Left kidney (tissue), 2 donors: ENCODE results near the gene NRL. TPM values are rescaled to one million over a fixed set of nuclear protein-coding genes. Genes with fewer than 3 reads are reported as not detected.

Experiments used
- DNase-seq: peaks from one replicate; pipeline ENCODE4 v3.0.0-alpha.2; 2013
- polyA plus RNA-seq: library from polyadenylated mRNA; unstranded; fragments of 120-200 nt; gene quantifications from one replicate; pipeline ENCODE4 v1.2.1, GENCODE V29; 2013; ENCODE audit not compliant: insufficient read length

Gene NRL
- polyA plus RNA-seq, 1 donor: 2.6 TPM

- DNase-seq: no peak
Observed at GRCh38 chr14:24100982-24101494, 13.7 kb downstream of the NRL start.

GRCh38 chr14:24100197-24100981 is 14.4 kb downstream of the NRL start:
- DNase-seq: no peak

GRCh38 chr14:24098927-24099813 is 15.6 kb downstream of the NRL start:
- DNase-seq: no peak

- DNase-seq: no peak
Observed at GRCh38 chr14:24098229-24098926, 16.4 kb downstream of the NRL start.

GRCh38 chr14:24096545-24097181 is 18.1 kb downstream of the NRL start:
- no peak for DNase-seq

- DNase-seq: peak; percentile 51
Observed at GRCh38 chr14:24095271-24096068, 19.3 kb downstream of the NRL start.

GRCh38 chr14:24094841-24095270 is 19.9 kb downstream of the NRL start:
- no peak for DNase-seq

GRCh38 chr14:24093901-24094840 is 20.6 kb downstream of the NRL start, which contains the start of gene PCK2:
TSS of gene PCK2 (plus strand) at chr14:24094311. CDS start at chr14:24094406, 95 bp downstream.
- peak; percentile 81 for DNase-seq

GRCh38 chr14:24093207-24093900 is 21.4 kb downstream of the NRL start:
- DNase-seq: no peak

GRCh38 chr14:24092505-24093206 is 22.1 kb downstream of the NRL start:
- DNase-seq: no peak

GRCh38 chr14:24092110-24092504 is 22.6 kb downstream of the NRL start:
- DNase-seq: no peak

GRCh38 chr14:24089890-24090289 is 24.9 kb downstream of the NRL start:
- no peak for DNase-seq

- DNase-seq: no peak
Observed at GRCh38 chr14:24088095-24088494, 26.7 kb downstream of the NRL start.

GRCh38 chr14:24087004-24087403 is 27.7 kb downstream of the NRL start:
- DNase-seq: no peak

- no peak for DNase-seq
Observed at GRCh38 chr14:24086193-24086955, 28.4 kb downstream of the NRL start.

- DNase-seq: no peak
Observed at GRCh38 chr14:24085215-24085614, 29.5 kb downstream of the NRL start.

GRCh38 chr14:24084440-24084839 is 30.3 kb downstream of the NRL start:
- DNase-seq: no peak

- no peak for DNase-seq
Observed at GRCh38 chr14:24083462-24083861, 31.3 kb downstream of the NRL start.
